ENCODE results near the gene CTTNBP2.

The CTTNBP2 gene

DNA sequence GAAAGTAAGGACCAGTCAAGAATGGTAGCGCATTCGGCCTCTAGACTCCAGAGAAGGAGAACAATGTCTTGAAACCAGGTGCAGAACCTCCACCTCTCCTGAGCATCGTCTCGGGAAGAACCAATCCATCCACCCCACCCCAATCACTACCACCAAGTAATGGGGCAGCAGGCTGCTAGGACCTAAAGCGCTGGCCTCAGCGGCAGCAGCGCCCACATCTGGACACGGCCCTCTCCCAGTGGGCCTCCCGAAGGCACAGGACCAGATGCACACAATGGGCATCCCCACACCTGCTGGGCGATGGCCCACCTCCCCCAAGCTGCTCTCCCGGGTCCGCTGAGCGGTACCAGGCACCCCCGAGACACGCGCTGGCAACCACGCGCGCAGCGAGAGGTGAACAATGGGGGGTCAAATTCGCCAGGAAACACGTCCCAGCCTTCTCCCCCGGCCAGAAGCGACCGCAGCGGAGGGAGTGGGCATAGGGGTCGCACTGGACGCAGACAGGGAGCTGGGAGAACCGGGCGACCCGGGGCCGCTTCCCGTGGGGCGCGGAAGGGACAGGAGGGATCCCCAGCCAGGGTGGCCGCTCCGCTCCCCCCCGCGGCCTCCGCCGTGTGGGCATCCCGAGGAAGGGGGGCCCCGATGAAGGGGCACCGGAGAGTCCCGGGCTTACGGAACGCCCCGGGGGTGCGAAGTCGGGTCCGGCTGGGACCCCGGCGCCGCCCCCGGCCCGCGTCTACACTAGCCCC lies 506 bp downstream of the CTTNBP2 start:
- in situ Hi-C loops (cut with HindIII; ENCODE audit: low sequenced_read_pairs) = loop anchor here (5.0 kb wide), 1 partner anchor 55 kb away; no protein-coding TSS in a partner anchor

DNA sequence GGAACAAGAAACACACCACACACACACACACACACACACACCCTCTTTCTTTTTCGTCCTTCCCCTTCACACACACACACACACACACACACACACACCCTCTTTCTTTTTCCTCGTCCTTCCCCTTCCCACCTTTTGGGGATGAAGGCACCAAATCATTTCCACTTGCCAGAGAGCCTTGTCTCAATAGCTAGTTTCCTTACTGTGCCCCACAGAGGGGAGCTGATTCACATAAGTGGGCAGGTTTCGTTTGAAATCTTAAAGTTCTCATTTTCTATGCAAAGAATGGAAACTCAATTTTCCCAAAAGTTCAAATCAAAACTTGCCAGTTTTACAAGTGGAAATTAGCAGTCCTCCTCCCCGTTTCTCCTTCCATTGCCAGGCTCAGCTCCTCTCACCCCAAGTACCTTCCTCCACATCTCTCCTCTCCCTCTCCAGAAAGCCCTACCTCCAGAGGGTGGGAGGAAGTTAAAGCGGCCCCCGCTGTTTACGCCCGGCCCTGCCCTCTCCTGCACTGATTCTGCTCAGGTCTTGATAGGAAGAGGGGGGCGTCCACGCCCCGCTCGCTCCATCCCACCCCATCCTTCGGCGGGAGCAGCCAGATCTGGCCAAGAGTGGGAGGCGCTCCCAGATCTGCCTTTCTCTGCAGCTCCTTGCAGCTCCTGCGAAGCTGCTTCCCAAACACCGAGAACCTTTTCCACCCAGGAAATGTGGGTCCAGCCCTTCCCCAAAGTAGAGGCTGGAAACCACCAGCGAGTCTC lies 1.3 kb downstream of the CTTNBP2 start:
- in situ Hi-C loops (cut with HindIII; ENCODE audit: low sequenced_read_pairs) = loop anchor here (5.0 kb wide), 1 partner anchor 55 kb away; no protein-coding TSS in a partner anchor

DNA sequence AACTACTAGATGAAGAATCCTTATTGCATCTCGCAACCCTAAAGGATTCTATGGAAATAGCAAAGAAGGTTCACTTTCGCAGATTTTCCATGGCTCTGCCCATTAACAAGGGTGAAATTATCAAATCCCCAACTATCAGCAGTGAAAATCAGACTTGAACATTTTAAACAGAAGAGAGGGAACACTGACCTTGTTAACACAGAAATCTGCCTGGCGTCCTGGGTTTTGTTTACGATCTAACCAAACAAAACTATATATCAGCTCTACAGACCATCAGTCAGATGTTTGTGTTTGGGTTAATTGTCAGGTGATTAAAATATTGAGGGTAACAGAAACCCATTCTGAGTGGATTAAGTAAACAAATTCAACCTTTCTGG lies 1.9 kb downstream of the CTTNBP2 start:
- in situ Hi-C loops (cut with HindIII; ENCODE audit: low sequenced_read_pairs) = loop anchor here (5.0 kb wide), 1 partner anchor 54 kb away; no protein-coding TSS in a partner anchor

DNA sequence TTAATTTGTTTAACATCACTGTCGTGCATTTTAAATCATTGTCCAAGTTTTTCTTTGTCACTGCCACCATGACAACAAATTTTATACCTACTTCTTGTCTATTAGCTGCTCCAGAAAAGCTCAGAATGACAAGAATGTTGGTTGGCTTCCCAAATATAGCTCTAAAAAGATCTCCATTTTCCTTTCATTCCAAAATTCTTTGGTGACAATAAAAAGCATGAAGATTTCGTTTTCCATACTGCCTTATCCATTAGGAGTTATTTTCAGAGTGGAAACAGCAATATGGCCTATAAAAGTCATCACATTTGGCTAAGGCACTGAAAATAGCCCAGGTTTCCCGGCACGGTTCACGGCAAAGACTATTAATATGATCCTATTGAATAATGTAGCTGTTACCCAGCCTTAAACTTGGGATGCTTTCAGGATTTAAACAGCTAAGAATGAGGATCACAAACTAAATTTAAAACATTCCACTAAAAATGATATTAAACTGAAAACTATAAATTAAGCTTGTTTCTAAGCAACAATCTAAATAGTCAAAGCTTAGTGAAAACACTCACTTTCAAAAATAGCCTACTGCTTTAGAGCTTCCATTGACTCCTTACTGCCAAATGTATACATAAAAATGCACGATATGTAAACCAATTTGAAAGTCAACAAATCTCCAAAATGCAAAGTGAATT lies 2.7 kb downstream of the CTTNBP2 start:
- in situ Hi-C loops (cut with HindIII; ENCODE audit: low sequenced_read_pairs) = loop anchor here (5.0 kb wide), 1 partner anchor 53 kb away; no protein-coding TSS in a partner anchor

DNA sequence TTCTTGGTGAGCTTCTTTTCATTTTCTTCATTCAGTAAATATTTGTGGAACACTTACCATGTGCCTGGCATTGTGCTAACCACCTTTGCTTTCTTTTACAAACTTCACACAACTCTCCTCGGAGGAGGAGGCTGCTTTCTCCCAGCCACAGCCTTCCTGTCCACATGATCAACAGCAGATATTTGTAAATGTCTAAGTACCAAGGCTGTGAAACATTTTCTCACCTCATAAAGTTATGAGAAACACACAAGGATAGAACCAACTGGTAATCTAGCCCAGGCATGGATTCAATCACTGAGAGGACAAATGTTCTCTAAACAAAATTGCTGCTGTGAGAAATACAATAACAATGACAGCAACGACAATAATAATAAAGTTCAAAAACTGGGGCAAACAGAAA lies 3.9 kb downstream of the CTTNBP2 start:
- in situ Hi-C loops (cut with HindIII; ENCODE audit: low sequenced_read_pairs) = no loop called here

DNA sequence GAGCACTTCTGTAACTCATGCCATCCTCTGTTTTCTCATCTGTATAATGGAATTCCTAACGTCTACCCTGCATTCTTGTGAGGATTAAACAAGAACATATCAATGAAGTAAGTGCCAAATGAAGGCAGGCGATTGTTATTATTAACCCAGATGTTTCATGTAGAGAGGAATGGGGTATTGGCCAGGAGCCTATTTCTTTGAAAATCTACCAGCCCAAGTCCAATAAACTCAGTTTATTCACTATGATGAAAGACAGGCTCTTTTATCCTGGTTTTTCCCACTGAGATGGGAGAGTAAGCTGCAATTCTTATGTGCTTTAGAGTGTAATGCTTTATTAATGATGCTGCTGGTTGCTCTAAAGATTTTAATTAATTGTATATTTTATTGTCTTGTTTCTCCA lies 9.6 kb downstream of the CTTNBP2 start:
- in situ Hi-C loops (cut with HindIII; ENCODE audit: low sequenced_read_pairs) = no loop called here

DNA sequence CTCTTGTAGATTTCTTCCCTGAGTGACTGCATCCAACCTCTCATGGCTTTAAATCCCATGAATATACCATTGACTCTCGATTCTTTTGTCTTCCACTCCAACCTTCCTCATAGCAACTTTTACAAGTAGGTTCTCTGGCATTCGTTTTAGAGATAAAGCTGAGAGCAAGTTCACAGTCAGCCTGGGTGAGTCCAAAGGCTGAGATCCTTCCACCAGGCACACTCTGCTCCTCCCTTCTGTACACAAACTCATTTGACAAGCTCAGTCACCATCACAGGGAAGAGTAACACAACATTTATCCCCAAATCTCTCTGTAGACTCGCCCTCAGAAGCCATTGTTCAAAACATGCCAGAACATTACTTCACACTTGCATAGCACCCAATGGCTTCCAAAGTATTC lies 10.9 kb downstream of the CTTNBP2 start:
- in situ Hi-C loops (cut with HindIII; ENCODE audit: low sequenced_read_pairs) = no loop called here

DNA sequence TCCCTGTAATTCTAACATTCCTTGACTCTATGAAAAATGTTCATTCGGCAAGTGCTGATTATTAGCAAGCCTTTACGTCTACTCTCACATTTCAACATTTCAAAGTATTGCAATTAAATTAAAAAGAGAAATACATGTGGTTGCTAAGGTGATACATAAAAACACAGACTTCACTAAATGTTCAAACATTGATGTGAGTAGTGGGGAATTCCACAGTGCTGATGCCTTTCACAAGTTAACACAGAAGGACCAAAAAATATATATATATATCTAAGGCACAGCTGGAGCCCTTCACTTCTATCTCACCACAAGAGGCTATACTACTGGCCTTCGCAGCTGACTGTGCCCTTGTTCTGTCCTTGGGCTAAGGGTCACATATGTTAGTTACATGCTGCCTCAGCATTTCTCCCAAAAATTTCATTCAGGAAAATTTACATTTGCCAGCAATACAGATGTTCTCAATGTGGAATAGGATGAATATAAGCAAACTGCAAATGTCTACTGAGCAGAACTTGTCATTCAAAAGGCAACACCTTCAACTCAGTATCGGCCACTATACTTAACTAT lies 13.9 kb downstream of the CTTNBP2 start:
- in situ Hi-C loops (cut with HindIII; ENCODE audit: low sequenced_read_pairs) = no loop called here

DNA sequence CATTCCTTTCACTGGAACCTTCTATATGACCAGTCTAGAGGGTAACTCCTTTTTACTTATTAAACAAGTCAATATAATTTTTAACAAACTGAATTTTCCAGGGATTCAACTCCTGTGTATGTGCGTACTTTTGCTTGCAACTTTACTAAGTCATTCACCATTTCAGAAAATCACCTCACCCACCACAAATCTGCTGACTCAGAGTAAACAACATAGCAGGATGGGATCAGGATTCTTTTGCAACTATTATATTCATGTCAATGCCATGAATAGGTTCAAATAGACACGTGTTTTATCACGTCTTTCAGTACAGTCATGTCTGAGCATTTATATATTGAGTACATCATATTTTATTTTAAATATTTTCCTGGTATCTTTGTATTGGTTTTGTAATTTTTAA lies 14.5 kb downstream of the CTTNBP2 start:
- in situ Hi-C loops (cut with HindIII; ENCODE audit: low sequenced_read_pairs) = no loop called here

DNA sequence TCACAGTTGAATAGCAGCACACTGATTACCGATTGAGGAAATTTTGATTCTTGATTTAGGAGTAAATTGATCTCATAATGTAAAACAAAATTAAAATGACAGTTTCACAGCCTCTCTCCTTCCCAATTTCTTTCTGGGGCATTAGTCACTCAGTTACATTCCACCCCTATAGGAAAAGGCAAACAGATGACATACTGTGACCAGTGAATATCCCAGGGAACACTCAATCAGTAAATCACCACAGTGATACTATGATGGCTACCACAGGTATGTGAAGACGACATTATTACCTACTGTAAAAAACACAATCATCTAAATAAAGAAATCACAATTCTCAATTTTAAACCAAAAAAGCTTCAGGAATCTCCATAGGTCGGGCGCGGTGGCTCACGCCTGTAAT lies 15.5 kb downstream of the CTTNBP2 start:
- in situ Hi-C loops (cut with HindIII; ENCODE audit: low sequenced_read_pairs) = no loop called here

DNA sequence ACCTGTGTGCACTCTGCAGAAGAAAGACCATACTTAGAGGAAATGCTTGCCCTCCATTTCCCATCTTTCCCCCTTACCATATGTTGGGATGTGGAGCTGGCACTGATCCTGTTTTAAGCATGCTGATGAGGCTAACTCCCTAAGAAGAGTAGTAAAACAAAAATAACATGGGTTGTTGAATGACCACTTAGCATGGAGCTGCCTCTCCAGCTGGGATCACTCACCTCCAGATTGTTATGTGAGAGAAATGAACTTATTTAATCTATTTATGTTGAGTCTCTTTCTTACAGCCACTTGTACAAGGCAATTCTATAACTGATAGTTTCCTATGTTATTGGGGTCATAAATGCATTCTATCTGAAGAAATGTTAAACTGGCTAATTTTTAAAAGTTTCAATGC lies 17.0 kb downstream of the CTTNBP2 start:
- in situ Hi-C loops (cut with HindIII; ENCODE audit: low sequenced_read_pairs) = no loop called here

DNA sequence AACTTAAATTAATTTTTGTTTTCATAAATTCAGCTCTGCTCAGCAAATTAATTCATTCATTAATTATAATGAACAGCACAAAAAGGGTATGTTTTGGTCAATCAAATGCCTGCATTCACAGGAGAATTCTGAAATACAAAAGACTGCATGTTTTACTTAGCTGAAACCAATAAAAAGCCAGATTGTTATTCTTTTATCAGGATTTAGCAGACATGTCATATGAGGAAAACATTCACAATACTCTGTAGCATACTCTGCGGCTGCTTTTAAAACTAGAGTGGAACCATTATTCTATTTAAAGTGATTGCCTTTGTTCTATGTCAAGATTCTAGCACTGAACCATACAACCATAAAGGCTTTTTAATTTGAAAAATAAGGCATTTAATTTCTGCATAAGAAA lies 19.1 kb downstream of the CTTNBP2 start:
- in situ Hi-C loops (cut with HindIII; ENCODE audit: low sequenced_read_pairs) = no loop called here

DNA sequence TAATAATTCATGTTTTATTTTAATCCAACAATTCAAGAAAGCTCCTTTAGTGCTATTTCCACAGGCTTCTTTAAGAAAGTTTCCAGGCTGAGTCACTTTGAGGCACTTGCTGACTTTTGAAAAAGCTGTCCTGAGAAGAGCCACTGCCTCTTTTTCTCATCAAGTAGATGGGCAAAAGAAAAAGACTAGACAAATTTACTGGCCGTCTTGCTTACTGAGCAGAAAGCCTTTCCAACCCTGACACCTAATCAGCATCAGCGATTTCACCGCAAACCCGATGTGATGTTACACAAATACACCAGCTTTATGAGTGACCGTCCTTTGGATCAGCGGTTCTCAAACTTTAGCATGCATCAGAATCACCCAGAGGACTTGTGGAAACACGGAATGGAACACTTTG lies 24.3 kb downstream of the CTTNBP2 start:
- in situ Hi-C loops (cut with HindIII; ENCODE audit: low sequenced_read_pairs) = no loop called here

DNA sequence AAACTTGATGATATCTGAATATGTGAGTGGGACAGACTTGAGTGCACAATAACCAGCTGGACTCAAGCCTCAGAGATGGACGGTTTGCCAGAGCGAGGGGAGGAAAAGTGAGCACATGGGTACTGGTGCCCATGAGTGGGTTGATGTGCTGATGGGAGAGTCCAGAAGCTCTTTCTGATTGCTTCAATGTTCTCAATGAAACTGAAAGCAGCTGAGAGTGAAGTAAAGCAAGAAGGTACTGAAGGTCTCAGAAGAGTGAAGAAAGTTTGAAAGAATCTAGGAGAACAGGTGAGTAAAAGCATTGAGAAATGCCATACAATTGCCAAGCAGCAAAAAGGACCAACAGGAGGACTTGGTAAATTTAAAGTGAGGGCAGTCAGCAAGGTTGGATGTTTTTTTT lies 28.6 kb downstream of the CTTNBP2 start:
- in situ Hi-C loops (cut with HindIII; ENCODE audit: low sequenced_read_pairs) = no loop called here

DNA sequence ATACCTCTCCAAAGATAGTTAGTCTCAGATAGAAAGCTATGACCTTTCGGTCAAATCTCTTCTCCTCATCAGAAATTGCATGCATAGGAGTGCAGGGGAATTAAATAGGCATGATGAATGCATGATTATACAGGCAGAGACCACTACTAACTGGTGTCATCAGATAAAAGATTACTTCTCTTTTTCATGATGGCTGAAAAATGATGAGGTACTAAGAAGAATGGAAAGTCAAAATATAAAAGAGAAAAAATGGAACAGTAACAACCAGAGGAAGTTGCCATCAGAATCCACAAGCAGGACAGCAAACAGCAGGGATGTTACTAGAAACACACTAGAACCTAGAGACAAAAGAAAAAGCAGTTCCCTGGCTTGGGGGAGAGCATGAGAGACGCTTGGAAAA lies 31.6 kb downstream of the CTTNBP2 start:
- in situ Hi-C loops (cut with HindIII; ENCODE audit: low sequenced_read_pairs) = no loop called here

DNA sequence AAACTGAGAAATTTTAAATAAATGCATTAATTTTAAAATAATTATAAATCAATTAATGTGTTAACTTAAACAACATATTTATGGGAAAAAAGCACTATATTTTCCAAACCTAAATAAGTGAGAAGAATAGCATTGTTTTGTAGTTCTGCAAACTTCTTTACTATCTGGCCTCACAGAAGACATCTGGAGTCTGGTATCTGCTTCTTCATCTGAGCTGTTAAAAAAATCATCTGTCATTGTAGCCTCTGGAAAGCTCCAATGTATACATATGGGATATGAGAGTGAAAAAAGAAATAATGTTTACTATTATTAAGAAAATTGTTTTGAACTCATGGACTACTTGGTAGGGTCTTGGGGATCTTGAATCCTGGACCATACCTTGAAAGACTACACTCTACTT lies 32.2 kb downstream of the CTTNBP2 start:
- in situ Hi-C loops (cut with HindIII; ENCODE audit: low sequenced_read_pairs) = no loop called here

DNA sequence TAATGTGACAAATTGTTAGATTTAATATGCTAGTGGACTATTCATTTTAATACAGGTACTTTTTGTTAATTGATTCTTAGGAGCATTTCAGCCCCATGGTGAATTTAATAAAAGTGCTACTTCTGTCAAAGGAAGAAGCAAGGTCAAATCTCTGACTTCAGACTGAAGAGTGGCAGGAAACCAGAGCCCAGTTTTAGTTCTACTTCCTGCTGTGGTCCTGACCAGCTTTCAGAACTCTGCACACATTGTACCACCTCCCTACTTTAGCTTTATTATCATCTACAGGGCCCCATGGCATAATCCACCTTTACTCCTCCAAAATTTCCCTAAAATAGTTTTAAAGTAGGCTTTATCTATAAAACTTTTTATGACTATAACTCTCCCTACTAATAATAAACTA lies 33.7 kb downstream of the CTTNBP2 start:
- in situ Hi-C loops (cut with HindIII; ENCODE audit: low sequenced_read_pairs) = no loop called here

DNA sequence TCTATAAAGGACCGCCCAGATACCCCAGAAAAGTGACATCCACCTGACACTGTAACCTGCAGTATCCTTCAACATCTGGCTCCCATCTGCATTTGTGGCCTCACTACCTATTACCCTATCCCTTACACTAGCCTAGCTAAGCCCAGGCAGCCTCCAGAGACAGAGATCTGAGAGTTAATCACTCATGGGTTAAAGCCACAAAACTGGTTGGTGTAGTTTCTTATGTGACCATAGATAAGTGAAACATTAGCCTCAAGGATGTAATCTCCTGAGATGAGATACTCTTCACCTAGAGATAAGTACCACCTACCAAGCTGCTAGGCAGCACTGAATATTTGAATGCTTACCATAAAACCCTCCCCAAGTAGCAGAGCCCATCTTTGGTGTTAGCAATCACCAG lies 35.4 kb downstream of the CTTNBP2 start:
- in situ Hi-C loops (cut with HindIII; ENCODE audit: low sequenced_read_pairs) = no loop called here

DNA sequence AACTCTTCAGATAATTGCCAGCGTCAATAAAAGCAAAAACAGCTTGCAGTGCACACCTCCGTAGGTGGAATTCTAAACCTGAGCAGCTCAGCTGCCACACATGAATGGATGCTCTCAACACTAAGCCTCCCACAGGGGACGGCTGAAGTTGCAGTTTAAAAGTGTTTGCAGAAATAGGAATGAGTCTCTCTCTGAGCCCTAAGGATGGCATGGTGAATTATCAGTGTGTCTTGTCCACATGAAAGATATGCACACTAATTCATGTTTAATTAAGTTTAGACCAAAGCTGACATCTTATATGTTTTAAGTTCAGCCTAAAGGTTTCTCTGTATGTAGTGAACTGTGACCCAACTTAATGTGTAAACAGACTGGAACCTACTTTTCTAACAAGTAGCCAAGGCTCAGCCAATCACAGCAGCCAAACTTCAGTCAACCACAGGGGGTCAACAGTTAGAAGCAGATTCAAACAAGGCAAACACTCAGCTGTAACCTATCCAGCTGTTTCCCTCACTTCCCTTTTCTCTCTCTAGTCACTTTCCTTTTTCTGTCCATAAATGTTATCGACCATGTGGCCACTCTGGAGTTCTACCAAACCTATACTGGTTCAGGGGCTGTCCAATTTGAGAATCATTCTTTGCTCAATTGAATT lies 38.1 kb downstream of the CTTNBP2 start:
- in situ Hi-C loops (cut with HindIII; ENCODE audit: low sequenced_read_pairs) = no loop called here

DNA sequence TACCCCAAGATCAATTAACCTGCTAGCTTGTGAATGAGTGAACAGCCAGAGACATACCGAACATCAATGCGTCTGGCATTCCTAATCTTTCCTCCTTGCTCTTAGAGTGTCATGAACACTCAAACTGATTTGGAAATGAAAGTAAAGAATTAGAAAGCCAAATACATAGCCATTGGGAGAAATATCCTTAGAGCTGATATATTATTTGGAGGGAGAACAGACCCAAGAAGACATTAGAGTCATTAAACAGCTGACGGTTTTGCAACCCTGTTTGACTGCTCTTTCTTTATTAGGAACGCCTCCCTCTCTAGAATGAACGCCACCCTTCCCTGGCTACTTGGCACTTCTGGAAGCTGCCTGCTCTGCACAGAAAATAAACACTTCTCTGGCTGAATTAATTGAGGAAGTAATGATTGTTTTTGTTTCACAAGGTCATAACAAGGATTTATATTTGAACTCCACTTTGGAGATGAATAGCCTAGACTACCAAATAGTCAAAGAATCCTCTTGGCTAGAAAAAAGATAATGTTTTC lies 42.8 kb downstream of the CTTNBP2 start:
- in situ Hi-C loops (cut with HindIII; ENCODE audit: low sequenced_read_pairs) = no loop called here
